A549 treated with Mapracorat at 1 μM for 4 hours (cell line): ENCODE results near the gene CNPY4. TPM values are rescaled to one million over a fixed set of nuclear protein-coding genes. Genes with fewer than 3 reads are reported as not detected.

Source experiments
- total RNA-seq: library from RNA; stranded (reverse); fragments of 200-300 nt; extraction: Qiagen RNA extraction; gene quantifications from 5 replicates; pipeline ENCODE4 v1.2.3, GENCODE V29; 2022

Gene CNPY4, protein sequence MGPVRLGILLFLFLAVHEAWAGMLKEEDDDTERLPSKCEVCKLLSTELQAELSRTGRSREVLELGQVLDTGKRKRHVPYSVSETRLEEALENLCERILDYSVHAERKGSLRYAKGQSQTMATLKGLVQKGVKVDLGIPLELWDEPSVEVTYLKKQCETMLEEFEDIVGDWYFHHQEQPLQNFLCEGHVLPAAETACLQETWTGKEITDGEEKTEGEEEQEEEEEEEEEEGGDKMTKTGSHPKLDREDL
- total RNA-seq: 8.9 to 11.2 TPM (median 11.0 TPM) in 5 replicates

DNA sequence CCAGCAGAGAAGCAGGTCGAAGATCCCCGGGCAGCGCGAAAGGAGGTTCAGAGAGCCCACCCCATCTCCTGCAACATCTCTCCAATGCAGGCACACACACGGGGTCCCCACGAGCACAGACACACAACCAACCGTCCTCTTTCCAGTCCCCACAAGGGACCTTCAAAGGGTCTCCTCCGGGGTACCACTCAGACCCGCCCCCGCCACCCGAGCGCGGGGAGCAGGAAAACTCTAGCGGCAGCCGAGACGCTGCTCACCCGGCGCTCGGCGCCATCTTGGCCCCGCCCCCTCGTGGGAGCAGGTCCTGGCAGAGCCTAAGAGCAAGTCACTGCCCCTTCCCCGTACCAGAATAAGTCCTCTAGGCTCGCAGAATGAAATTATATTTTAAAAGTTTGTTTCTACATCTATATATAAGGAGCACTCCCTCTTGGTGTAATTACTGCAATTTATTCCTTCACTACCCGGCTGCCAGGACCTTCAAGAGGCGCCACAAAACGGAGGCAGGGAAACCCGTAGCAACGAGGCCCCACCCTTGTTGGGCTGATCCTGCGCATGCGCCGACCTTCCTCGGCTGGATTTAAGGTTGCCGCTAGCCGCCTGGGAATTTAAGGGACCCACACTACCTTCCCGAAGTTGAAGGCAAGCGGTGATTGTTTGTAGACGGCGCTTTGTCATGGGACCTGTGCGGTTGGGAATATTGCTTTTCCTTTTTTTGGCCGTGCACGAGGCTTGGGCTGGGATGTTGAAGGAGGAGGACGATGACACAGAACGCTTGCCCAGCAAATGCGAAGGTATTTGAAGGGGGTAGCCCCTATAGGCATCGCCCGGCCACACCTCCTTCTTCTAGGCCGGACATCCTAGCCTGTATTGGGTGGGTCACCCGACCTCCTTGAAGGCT lies at the start of gene CNPY4, which contains the start of gene TAF6:
Gene CNPY4, plus strand, starts transcription at position 563 of the 898 bp plus-strand sequence. Its CDS starts 111 bp downstream, at position 674.
Gene TAF6, minus strand, starts transcription at position 287 of the 898 bp plus-strand sequence. CDS start 5,149 bp downstream, outside the sequence.

DNA sequence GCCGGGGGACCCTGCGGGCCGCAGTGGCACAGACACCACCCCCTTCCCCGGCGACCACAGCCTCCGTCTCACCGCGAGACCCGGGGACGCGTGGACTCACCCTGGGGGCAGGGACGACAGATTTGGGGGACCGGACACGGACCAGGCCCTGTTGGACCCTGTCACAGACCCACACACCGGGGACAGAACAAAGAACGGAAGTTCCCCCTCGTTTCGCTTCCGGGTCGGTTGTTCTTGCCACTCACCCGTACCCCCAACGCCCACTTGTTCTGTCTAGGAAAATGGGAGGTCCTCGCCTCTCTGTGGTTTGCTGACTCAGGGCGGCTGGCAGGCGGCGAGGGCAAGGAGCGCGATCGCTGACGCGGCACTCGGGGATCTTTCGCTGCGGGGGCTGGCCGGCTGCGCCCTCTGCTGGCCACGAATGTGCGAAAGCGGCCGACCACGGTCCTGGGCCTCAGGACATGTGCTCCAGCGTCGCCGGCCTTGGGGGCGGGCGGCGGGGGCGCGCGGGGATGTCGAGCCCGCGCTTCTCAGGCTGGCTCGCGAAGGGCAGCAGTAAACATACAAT lies 37.8 kb upstream of the CNPY4 start, which contains the start of gene ZNF3:
Gene ZNF3, minus strand, starts transcription at position 189 of the 568 bp plus-strand sequence. CDS start 4,366 bp downstream, outside the sequence.

DNA sequence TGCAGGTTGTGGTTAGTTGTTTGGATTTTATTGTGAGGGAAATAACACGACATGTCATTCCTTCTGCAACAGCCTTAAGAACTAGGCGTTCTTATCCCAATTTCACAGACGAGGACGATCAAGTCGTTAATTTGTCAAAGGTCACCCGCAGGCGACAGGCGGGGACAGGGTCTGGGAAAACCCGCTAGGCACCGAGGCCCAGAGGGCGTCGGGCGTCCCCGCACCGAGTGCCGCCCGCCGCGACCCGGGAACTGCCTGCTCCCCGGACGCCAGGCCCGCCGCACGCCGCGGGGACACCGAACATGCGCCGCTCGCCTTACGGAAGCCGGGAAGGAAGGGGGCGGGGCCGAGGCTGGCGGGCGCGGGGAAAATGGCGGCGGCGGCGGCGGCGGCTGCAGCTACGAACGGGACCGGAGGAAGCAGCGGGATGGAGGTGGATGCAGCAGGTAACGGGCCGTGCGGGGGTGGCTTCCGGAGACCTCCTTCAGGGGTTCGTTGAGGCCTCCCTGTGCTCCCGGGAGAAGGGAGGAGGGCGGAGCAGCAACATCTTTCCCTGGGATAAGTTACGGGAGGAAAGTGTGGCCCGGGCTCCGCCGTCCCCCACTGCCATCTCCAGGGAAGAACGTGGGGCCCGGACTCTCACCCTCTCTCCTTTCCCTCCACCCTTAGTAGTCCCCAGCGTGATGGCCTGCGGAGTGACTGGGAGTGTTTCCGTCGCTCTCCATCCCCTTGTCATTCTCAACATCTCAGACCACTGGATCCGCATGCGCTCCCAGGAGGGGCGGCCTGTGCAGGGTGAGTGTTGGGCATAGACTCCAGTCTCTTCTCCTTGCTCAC lies 30.6 kb upstream of the CNPY4 start, which contains the start of gene COPS6:
Gene COPS6, plus strand, starts transcription at position 349 of the 837 bp plus-strand sequence. Its CDS starts 22 bp downstream, at position 371.

DNA sequence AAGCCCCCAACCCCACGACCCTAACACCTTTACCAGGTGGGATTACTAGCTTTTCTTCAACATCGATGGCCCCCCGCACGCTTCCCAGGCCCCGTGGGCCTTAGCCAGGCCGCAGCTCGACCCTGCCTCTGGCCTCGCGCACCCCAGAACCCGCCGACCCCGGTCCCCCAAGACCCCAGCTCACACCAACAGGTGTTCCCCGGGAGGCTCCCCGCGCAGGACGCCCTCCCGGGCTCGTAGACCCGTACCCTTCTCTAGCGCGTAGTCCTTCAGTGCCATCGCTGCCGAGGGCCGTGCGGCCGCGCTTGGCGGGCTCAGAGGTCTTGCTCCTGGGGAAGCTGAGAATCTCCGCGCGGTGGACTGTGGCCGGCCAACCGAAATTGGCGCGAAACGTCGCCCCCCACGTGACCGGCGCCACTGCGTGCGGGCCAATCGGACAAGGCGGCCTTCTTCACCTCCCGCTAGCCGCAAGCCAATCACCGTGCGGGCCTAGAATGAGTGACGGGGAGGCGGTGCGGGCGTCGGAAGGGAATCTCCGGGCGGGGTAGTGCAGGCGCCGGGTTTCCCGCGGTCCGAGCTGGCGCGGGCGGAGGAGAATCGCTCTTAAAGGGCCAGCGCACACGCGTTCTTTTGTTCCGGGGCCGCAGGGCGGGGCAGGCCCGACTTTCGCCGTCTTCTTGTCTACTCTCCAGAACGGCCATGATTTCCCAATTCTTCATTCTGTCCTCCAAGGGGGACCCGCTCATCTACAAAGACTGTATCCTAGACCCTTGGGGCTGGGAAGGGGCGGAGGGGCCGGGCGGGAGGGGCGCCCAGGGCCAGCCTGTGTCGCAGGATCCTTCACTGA lies 18.2 kb upstream of the CNPY4 start, which contains the start of the genes AP4M1 and MCM7:
Gene AP4M1, plus strand, starts transcription at position 628 of the 847 bp plus-strand sequence. Its CDS starts 72 bp downstream, at position 700.
Gene MCM7, minus strand, starts transcription at position 382 of the 847 bp plus-strand sequence. Its CDS starts 103 bp downstream, at position 279.

DNA sequence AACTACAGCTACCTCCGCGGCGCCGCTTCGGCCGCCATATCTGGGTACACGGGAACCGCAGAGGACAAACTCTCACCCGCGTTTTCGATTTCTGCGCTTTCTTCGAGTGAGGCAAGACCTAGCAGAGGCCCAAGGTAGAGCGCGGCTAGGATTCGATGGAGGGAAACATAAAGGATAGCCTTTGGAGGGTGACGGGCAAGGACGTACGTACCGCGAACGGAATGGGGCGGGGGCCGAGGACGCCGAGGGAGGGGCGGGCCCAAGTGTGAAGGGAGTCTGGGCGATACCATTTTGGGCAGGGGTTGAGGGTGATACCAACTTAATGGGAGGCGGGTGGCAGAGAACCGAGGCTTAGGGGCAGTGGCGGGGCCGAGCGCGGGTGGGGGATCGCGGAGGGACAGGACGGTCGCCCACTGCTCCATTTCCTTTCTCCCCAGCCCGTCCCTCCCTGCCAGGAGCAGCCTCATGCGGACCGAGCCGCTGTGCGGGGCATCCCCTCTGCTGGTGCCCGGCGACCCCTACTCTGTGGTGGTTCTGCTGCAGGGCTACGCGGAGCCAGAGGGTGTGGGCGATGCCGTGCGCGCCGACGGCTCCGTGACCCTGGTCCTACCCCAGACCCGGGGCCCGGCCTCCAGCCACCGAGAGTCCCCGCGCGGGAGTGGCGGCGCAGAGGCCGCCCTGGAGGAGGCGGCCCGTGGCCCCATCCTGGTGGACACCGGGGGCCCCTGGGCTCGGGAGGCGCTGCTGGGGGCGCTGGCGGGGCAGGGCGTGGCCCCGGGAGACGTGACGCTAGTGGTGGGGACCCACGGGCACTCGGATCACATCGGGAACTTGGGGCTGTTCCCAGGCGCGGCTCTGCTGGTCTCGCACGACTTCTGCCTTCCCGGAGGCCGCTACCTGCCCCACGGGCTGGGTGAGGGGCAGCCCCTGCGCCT lies 7.8 kb downstream of the CNPY4 start, which contains the start of gene MBLAC1:
Gene MBLAC1, plus strand, starts transcription at position 37 of the 935 bp plus-strand sequence. Its CDS starts 429 bp downstream, at position 466.

DNA sequence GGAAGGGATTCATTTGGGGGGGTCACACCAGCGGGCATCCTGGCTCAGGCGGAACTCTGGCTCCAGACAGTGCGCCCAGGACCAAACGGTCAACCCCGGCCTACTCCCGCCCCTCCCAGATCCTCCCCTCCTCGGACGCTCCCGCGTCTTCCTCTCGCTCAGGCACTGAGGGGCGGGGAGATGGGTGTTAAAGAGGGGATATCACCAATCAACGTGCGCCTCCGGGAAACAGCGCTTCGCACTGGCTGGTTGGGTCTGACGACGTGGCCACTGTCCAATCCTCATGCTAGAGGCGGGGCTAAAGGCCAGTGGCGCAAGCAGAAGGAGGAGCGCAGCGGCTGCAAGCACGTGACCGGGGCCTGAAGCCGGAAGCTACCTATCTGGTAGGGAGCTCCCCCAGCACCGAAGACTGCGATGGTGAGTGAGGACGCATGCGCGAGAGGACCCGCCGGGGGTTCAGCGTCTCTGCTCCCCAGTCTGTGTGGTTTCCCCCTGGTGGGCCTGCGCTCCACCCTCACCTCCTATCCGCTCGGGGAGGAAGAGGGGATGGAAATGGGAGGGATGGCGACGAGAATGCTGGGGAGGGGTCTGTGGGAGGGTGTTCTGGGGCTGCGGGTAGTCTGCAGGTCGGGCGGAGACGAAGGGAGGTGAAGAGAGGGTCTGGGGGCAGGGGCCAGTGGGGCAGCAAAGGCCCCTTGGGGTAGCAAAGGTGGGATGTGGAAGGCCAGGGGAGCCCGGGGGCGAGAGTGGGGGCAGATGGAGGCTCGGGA lies 29.3 kb downstream of the CNPY4 start, which contains the start of gene LAMTOR4:
Gene LAMTOR4, plus strand, starts transcription at position 360 of the 770 bp plus-strand sequence. Its CDS starts 55 bp downstream, at position 415.

DNA sequence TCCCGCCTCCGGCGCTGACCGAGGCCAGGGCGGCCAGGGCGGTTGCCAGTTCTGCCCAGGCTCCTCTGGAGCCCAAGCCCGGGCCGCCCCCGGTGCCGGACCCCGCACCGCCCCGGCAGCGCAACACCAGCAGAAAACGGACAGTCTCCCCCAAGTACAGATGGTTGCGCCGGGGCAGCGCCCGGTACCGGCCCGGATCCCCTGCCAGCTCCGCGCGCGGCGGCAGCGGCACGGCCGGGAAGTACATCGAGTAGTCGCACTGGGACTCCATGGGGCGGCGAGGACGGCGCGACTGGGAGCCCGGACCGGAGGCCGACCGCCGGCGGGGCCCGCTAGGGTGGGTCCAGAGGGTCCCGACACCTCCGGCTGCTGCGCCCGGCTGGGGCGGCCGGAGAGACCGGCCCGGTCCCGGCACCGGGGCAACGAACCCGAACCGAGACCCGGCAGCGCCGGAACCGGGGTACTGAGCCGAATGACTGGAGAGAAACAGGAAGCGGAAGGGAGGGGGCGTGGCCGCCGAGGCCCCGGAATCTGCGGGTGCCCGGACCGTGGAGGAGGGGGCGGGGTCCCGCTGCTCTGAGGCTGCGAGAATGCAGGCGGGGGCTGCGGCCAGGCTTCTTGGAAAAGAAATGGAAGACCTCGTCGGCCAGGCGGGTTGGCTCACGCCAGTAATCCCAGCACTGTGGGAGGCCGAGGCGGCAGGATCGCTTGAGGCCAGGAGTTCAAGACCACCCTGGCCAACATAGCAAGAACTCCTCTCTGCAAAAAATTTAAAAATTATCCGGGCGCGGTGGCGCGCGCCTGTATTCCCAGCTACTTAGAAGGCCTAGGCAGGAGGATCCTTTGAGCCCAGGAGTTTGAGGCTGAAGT lies 39.0 kb downstream of the CNPY4 start, which contains the start of gene TRAPPC14:
Gene TRAPPC14, minus strand, starts transcription at position 495 of the 870 bp plus-strand sequence. Its CDS starts 224 bp downstream, at position 271.

Other genes with a start within 250 kb of the CNPY4 start
- gene OR2AE1, start 242.6 kb upstream of the CNPY4 start, total RNA-seq: not detected in 5 replicates
- 24.6 to 27.9 TPM (median 25.0 TPM) in 5 replicates for gene TRIM4, start 200.1 kb upstream of the CNPY4 start, total RNA-seq
- 0.12 to 0.21 TPM (median 0.12 TPM) in 3 of 5 replicates, not detected in the others for gene GJC3, start 190.0 kb upstream of the CNPY4 start, total RNA-seq
- 0.13 TPM in 1 of 5 replicates, not detected in the others for gene AZGP1, start 143.6 kb upstream of the CNPY4 start, total RNA-seq
- gene ZKSCAN1, start 104.0 kb upstream of the CNPY4 start, total RNA-seq: 6.4 to 9.7 TPM (median 9.0 TPM) in 5 replicates
- 9.7 to 12.3 TPM (median 10.5 TPM) in 5 replicates for gene ZSCAN21, start 69.9 kb upstream of the CNPY4 start, total RNA-seq
- 19.3 to 20.9 TPM (median 20.5 TPM) in 5 replicates for gene ZNF3, start 37.9 kb upstream of the CNPY4 start, total RNA-seq
- gene COPS6, start 30.7 kb upstream of the CNPY4 start, total RNA-seq: 157 to 189 TPM (median 174 TPM) in 5 replicates
- gene MCM7, start 18.2 kb upstream of the CNPY4 start, total RNA-seq: 223 to 248 TPM (median 243 TPM) in 5 replicates
- 13.0 to 16.0 TPM (median 14.8 TPM) in 5 replicates for gene AP4M1, start 18.0 kb upstream of the CNPY4 start, total RNA-seq
- 56.8 to 66.8 TPM (median 63.6 TPM) in 5 replicates for gene TAF6, start 276 bp upstream of the CNPY4 start, total RNA-seq
- 2.5 to 3.5 TPM (median 3.1 TPM) in 5 replicates for gene MBLAC1, start 7.3 kb downstream of the CNPY4 start, total RNA-seq
- gene LAMTOR4, start 29.3 kb downstream of the CNPY4 start, total RNA-seq: 153 to 203 TPM (median 178 TPM) in 5 replicates
- 9.6 to 15.0 TPM (median 13.6 TPM) in 5 replicates for gene TRAPPC14, start 39.1 kb downstream of the CNPY4 start, total RNA-seq
- 0.12 to 0.23 TPM (median 0.16 TPM) in 4 of 5 replicates, not detected in the other for gene GAL3ST4, start 49.0 kb downstream of the CNPY4 start, total RNA-seq
- 0.62 to 1.5 TPM (median 1.0 TPM) in 5 replicates for gene GPC2, start 57.7 kb downstream of the CNPY4 start, total RNA-seq
- gene STAG3, start 58.3 kb downstream of the CNPY4 start, total RNA-seq: 0.06 to 0.41 TPM (median 0.23 TPM) in 5 replicates
- not detected in 5 replicates for gene PVRIG, start 100.3 kb downstream of the CNPY4 start, total RNA-seq
- gene SPDYE3, start 188.1 kb downstream of the CNPY4 start, total RNA-seq: not detected in 5 replicates
- 21.1 to 37.1 TPM (median 26.3 TPM) in 5 replicates for gene PILRB, start 238.5 kb downstream of the CNPY4 start, total RNA-seq